ENCODE data around the gene EAPP.
"Not testable (repeated sequence)": the region's sequence is repeated elsewhere in the genome, so short reads cannot be mapped to it uniquely, and the experiment has no call there.

The EAPP gene

DNA sequence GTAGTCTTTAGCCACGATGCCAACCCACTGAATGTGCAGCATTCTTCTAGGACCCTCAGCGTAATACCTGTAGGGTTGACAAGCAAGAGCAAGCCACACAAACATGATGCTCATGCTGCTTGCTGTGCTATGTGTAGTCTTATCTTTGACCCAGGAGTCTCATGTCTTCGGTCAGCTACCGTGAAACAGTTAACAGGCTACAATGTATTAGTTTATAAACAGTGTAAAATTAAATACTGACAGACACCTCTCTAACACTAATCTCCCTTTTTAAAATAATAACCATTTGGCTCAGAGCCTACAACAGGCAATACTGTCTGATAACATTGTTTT is 1.9 kb downstream of the EAPP start:
- no peak for DNase-seq

DNA sequence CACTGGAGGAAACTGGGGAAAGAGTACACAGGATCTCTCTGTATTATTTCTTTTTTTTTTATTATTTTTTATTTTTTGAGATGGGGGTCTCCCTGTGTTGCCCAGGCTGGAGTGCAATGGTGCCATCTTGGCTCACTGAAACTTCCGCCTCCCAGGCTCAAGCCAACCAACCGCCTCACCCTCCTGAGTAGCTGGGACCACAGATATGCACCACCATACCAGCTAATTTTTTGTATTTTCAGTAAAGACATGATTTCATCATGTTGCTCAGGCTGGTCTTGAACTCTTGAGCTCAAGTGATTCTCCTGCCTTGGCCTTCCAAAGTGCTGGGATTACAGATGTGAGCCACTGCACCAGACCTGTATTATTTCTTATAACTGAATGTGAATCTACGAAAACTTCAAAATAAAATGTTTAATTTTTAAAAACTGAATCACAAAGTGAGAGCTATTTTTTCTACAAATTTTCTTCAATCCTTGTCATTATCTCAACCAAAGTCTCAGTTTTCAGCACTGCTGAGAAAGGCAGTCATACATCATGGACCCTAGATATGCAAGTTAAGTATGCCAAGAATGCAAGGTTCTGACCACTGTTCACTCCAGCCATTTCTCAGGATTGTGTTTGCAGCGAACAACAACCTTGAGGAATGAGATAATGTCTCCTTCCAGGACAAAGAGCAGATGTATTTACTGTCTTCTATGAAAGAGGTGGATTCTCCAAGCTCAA is 2.4 kb downstream of the EAPP start:
- DNase-seq: no peak

DNA sequence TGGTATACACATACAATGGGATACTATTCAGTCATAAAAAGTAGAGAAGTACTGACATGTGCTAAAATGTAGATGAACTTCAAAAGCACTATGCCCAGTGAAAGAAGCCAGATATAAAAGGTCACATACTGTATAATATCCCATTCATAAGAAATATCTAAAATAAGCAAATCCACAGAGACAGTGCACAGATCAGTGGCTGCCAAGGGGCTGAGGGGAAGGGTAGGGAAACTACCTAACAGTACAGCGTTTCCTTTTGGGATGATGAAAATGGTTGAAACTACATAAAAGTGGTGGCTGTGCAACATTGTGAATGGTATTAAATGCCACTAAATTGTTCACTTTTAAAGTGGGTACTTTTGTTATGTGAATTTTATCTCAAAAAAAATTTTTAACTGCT is 11.9 kb downstream of the EAPP start:
- DNase-seq: no peak

DNA sequence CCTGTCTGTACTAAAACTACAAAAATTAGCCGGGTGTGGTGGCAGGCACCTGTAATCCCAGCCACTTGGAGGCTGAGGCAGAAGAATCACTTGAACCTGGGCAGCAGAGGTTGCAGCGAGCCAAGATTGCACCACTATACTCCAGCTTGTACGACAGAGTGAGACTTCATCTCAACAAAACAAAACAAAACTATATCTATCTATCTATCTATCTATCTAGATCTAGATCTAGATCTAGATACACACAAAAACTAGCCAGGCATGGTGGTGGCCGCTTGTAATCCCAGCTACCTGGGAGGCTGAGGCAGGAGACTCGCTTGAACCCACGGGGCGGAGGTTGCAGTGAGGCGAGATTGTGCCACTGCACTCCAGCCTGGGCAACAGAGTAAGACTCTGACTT is 15.3 kb downstream of the EAPP start:
- DNase-seq: not testable (repeated sequence)

DNA sequence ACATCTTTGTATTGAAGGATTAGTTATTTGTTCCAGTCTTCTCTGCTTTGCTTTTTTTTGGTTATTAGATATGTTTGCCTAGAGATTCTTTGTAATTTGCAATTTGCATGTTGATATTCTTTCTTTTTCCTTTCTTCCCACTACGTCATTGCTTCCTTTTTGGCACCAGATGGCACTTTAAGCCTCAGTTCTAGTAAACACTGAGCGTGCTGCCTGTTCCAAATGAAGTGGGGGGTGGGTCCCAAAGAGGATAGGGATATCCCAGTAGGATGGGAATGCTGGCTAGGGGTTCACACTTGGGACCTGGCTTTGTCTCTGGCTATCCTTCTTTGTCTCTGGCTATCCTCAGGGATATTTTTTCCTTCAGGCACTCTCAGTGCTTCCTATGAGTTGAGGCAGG is 17.0 kb downstream of the EAPP start:
- DNase-seq: no peak

DNA sequence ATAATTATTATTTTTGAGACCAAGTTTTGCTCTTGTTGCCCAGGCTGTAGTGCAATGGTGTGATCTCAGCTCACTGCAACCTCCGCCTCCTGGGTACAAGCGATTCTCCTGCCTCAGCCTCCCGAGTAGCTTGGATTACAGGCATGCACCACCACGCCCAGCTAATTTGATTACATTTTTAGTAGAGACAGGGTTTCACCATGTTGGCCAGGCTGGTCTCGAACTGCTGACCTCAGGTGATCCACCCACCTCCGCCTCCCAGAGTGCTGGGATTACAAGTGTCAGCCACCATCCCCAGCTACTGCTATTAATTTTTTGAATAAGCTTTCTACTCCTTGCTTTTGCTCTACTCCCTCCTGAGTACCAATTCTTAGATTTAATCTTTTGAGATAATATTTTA is 18.4 kb downstream of the EAPP start:
- DNase-seq: not testable (repeated sequence)

DNA sequence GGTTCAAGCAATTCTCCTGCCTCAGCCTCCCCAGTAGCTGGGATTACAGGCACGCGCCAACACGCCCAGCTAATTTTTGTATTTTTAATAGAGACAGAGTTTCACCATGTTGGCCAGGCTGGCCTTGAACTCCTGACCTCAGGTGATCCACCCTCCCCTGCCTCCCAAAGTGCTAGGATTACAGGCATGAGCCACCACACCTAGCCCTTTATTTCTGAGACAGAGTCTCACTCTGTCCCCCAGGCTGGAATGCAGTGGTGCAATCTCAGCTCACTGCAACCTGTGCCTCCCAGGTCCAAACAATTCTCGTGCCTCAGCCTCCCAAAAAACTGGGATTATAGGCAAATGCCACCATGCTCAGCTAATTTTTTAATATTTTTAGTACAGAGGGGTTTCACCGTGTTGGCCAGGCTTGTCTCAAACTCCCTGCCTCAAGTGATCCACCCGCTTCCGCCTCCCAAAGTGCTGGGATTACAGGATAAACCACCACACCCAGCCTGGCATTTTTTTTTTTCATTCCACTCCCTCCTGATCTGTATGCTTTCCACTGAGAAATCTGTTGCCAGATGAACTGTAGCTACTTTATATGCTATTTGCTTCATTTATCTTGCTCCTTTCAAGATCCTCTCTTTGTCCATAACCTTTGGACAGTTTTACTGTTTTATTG is 19.1 kb downstream of the EAPP start:
- DNase-seq: not testable (repeated sequence)

DNA sequence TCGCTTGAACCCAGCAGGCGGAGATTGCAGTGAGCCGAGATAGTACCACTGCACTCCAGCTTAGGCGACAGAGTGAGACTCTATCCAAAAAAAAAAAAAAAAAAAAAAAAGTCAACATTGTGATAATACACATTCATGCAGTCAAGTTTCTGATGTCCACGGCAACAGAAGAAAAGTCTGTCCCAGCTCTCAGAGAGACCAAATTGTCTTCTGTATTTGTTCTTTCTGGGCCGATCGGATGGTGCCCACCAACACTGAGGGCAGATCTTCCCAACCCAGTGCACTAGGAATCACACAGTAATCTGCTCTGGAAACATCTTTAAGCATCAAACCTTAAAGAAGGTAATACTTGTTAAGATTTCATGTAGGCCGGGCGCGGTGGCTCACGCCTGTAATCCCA is 31.6 kb downstream of the EAPP start:
- DNase-seq: no peak

GRCh38 chr14:34507459-34507858 is 32.0 kb downstream of the EAPP start:
- no peak for DNase-seq

- DNase-seq: not testable (repeated sequence)
These were observed 34.4 kb downstream of the EAPP start for GRCh38 chr14:34505124-34505491.

GRCh38 chr14:34504027-34504426 is 35.5 kb downstream of the EAPP start:
- DNase-seq: not testable (repeated sequence)

- no peak for DNase-seq
These were observed 36.8 kb downstream of the EAPP start for GRCh38 chr14:34502545-34503225.

DNA sequence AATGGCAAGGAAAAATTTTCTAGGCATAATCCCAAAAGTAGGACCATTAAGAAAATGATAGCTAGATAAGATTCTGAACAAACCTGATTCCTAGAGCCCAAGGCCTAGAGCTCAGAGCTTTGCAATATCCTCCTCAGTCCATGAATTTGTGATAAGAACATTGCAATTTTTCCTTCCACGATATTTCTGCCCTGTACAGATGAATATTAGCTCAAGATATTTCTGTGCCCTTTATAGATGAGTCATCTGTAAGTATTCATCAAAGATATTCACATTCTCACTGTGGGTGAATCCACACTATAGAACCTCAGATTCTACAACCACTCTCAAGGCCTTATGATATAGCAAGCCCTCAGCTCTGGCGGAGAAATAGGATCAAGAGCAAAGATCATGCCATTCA is 37.5 kb downstream of the EAPP start:
- DNase-seq: no peak

DNA sequence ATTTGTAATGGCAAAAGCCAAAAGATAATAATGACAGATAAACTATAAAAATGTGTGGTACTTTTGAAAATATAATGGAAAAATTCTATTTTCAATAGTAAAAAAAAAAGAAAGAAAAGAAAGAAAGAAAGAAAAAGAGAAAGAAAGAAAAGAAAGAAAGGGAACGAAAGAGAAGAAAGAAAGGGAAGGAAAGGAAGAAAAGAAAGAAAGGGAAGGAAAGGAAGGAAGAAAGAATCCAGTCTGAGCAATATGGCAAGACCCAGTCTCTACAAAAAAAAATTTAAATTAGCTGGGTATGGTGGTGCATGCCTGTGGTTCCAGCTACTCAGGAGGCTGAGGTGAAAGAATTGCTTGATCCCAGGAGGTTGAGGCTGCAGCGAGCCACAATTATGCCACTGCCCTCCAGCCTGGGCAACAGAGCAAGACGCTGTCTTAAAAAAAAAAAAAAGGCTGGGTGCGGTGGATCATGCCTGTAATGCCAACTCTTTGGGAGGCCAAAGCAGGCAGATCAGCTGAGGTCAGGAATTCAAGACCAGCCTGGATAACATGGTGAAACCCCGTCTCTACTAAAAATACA is 38.4 kb downstream of the EAPP start:
- DNase-seq: no peak

GRCh38 chr14:34498684-34499412 is 40.7 kb downstream of the EAPP start:
- DNase-seq: peak; percentile 13

- DNase-seq: peak; percentile 85
These were observed 42.6 kb downstream of the EAPP start for GRCh38 chr14:34496679-34497513.

- no peak for DNase-seq
These were observed 43.4 kb downstream of the EAPP start for GRCh38 chr14:34496007-34496678.

- DNase-seq: peak; percentile 45
These were observed 50.2 kb downstream of the EAPP start for GRCh38 chr14:34489324-34489723.

DNA sequence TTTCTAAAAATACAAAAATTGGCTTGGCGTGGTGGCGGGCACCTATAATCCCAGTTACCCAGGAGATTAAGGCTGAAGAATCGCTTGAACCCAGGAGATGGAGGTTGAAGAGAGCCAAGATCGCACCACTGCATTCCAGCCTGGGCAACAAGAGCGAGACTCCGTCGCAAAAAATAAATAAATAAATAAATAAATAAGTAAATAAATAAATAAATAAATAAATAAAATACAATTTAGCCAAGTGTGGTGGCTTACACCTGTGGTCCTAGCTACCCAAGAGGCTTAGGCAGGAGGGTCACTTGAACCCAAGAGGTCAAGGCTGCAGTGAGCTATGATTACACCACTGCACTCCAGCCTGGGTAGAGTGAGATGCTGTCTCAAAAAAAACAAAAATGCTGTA is 51.0 kb downstream of the EAPP start:
- DNase-seq: no peak

- no peak for DNase-seq
These were observed 54.8 kb downstream of the EAPP start for GRCh38 chr14:34484726-34485125.

GRCh38 chr14:34482463-34482862 is 57.0 kb downstream of the EAPP start:
- DNase-seq: no peak

- no peak for DNase-seq
These were observed 59.8 kb downstream of the EAPP start for GRCh38 chr14:34479694-34480093.

Measured in MV-4-11 (cell line).